Fibroblast of pulmonary artery (primary cell): Measurements from ENCODE around the gene MIA2.
"Not testable (repeated sequence)": the region's sequence is repeated elsewhere in the genome, so short reads cannot be mapped to it uniquely, and the experiment has no call there.

Experiments used
- DNase-seq: peaks from one replicate; pipeline ENCODE4 v3.0.0-alpha.2; 2010; ENCODE audit warnings: low read depth
- H3K4me3 ChIP-seq: replicated peaks from 2 replicates; pipeline ENCODE4 v1.5.1; 2011; ENCODE audit warnings: low read depth, mild to moderate bottlenecking, control low read depth, low read length, moderate library complexity
- TF ChIP-seq, protein P1 (sequence below): IDR thresholded peaks from 2 replicates; pipeline ENCODE4 v1.5.1; 2011; ENCODE audit warnings: mild to moderate bottlenecking, control low read depth, low read length, inconsistent platforms; ENCODE audit errors: missing control alignments

The MIA2 gene

DNA sequence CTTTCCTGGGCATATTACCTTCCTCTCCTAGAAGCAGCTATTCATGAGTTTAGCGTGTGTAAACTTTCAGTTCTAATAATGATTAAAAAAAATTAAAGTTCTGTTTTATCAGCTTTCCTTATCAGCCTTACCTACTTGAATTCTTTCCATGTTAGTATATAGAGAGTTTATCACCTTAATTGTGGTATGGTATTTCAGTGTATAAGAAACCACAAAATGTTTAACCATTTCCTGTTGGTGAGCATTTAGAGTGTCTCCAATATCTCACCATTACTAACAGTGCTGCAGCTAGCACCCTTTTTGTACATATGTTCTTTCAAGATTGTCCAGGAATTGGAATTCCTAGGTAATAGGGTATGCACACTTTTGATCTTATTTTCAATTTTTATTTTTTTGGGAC, 109.1 kb downstream of the MIA2 start:
- no peak overlapping the region for H3K4me3 ChIP-seq
- TF ChIP-seq, protein P1, sequence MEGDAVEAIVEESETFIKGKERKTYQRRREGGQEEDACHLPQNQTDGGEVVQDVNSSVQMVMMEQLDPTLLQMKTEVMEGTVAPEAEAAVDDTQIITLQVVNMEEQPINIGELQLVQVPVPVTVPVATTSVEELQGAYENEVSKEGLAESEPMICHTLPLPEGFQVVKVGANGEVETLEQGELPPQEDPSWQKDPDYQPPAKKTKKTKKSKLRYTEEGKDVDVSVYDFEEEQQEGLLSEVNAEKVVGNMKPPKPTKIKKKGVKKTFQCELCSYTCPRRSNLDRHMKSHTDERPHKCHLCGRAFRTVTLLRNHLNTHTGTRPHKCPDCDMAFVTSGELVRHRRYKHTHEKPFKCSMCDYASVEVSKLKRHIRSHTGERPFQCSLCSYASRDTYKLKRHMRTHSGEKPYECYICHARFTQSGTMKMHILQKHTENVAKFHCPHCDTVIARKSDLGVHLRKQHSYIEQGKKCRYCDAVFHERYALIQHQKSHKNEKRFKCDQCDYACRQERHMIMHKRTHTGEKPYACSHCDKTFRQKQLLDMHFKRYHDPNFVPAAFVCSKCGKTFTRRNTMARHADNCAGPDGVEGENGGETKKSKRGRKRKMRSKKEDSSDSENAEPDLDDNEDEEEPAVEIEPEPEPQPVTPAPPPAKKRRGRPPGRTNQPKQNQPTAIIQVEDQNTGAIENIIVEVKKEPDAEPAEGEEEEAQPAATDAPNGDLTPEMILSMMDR: no peak
- DNase-seq: no peak

DNA sequence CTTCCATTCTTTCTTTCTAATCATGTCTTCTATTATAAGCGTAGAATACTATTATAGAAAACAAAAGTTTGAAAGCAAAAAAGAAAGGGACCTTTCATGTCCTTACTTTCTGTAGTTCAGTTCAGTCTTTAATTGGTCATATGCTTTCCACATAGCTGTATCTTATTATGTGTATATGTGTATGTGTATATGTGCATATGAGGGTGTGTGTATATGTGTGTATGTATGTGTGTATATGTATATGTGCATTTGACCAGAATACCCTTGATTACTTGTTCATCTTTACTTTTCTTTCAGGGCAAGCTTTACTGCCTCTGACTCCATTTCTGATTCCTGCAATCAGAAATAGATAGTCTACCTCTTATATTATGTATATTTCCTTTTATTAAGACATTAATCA, 109.9 kb downstream of the MIA2 start:
- DNase-seq: no peak
- no peak overlapping the region for H3K4me3 ChIP-seq
- TF ChIP-seq, protein P1: no peak

DNA sequence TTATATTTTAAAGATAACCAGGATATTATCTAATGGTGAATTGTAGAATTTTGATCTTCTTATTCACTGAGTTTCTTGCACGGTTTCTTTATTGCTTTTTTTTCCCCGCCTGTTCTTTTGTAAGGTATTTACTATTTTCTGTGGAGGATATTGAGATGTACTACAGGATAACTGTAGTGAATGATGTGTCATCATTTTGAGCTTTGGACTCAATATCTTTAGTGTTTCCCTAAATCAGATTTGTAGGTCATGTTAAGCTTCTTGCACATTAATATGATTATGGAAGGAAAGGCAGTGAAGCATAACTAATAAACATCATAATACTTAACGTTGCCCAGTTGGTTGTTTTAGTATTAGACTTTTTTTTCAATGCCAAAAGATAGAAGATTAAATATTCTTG, 117.2 kb downstream of the MIA2 start:
- DNase-seq: no peak
- TF ChIP-seq, protein P1: no peak
- H3K4me3 ChIP-seq: no peak overlapping the region

DNA sequence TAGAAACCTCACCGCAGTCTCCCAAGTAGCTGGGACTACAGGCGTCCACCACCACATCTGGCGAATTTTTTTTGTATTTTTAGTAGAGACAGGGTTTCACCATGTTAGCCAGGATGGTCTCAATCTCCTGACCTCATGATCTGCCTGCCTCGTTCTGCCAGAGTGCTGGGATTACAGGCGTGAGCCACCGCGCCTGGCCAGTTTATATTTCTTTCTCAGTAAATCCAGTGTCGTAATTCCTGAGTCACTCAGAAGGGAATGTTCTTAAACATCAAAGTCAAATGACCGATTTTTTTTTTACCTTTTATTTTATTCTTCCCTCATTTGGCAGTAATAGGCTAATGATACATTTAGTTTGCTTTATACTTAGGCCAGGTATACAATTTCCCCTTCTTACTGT, 118.0 kb downstream of the MIA2 start:
- DNase-seq: peak; percentile 23
- TF ChIP-seq, protein P1: no peak
- H3K4me3 ChIP-seq: no peak overlapping the region

DNA sequence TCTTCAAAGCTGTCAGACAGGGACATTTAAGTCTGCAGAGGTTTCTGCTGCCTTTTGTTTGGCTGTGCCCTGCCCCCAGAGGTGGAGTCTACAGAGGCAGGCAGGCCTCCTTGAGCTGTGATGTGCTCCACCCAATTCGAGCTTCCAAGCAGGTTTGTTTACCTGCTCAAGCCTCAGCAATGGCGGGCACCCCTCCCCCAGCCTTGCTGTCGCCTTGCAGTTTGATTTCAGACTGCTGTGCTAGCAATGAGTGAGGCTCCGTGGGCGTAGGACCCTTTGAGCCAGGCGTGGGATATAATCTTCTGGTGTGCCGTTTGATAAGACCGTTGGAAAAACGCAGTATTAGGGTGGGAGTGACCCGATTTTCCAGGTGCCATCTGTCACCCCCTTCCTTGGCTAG, 125.4 kb downstream of the MIA2 start:
- not testable (repeated sequence) for DNase-seq, H3K4me3 ChIP-seq

DNA sequence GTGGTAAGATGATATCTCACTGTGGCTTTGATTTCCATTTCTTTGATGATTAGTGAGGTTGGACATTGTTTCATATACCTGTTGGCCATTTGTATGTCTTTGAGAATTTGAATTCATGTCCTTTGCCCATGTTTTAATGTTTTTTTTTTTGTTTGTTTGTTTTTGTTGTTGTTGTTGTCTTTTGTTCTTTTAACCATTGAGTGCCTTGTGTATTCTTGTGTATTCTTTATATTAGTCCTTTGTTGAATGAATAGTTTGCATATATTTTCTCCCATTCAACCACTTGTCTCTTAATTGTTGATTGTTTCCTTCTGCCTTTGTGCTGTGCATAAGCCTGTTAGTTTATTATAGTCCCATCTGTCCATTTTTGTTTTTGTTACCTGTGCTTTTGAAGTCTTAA, 126.6 kb downstream of the MIA2 start:
- DNase-seq: no peak
- TF ChIP-seq, protein P1: no peak
- no peak overlapping the region for H3K4me3 ChIP-seq

DNA sequence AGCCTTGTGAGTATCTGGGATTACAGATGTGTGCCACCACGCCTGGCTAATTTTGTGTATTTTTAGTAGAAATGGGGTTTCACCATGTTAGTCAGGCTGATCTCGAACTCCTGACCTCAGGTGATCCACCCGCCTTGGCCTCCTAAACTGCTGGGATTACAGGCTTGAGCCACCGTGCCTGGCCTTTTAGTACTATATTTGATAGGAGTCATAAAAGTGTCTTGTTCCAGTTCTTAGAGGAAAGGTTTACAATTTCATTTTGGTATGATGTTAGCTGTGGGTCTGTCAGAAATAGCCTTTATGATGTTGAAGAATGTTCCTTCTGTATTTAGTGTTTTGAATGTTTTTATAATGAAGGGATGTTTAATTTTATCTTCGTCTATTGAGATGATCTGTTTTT, 127.8 kb downstream of the MIA2 start:
- DNase-seq, H3K4me3 ChIP-seq: not testable (repeated sequence)

DNA sequence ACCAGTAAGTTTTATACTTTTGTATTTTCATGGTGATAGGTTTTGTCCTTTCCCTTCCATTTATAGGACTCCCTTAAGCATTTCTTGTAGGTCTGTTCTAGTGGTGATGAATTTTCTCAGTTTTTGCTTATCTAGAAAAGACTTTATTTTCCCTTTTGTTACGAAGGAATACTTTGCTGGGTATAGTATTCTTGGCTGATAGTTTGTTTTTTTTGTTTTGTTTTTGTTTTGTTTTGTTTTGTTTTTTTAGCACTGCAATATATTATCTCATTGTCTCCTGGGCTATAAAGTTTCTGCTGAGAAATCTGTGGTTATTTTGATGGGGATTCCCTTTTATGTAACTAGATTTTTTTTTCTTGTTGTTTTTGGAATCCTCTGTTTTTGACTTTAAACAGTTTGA, 130.8 kb downstream of the MIA2 start:
- no peak for DNase-seq
- H3K4me3 ChIP-seq: no peak overlapping the region
- TF ChIP-seq, protein P1: no peak
